Neuronal stem cell (in vitro differentiated cells): Measurements from ENCODE around the gene PSMD2.
A peak's percentile ranks its signal among the peaks of the same experiment; 100 is the strongest.

Source experiments
- DNase-seq: peaks from one replicate; pipeline ENCODE4 v3.0.0-alpha.2; 2013; ENCODE audit warnings: low spot score
- H2AFZ ChIP-seq: one replicate; pipeline ENCODE4 v1.6.1; 2013; ENCODE audit warnings: mild to moderate bottlenecking, low read length, inconsistent platforms
- H2AK5ac ChIP-seq: 2 replicates; pipeline ENCODE4 v1.6.1; 2013; ENCODE audit warnings: low read depth, mild to moderate bottlenecking, inconsistent platforms, low read length, moderate library complexity, mixed read lengths
- H2BK120ac ChIP-seq: 2 replicates; pipeline ENCODE4 v1.6.1; 2013; ENCODE audit warnings: low read depth, mild to moderate bottlenecking, inconsistent platforms, low read length, moderate library complexity, mixed read lengths
- H2BK12ac ChIP-seq: one replicate; pipeline ENCODE4 v1.6.1; 2013; ENCODE audit warnings: low read length, inconsistent platforms
- H2BK15ac ChIP-seq: 2 replicates; pipeline ENCODE4 v1.6.1; 2013; ENCODE audit warnings: mild to moderate bottlenecking, low read length, inconsistent platforms, mixed read lengths
- H2BK5ac ChIP-seq: one replicate; pipeline ENCODE4 v1.6.1; 2013; ENCODE audit warnings: inconsistent platforms, mild to moderate bottlenecking, low read length, moderate library complexity
- H3K14ac ChIP-seq: one replicate; pipeline ENCODE4 v1.6.1; 2013; ENCODE audit warnings: low read length, inconsistent platforms
- H3K18ac ChIP-seq: 2 replicates; pipeline ENCODE4 v1.6.1; 2013; ENCODE audit warnings: low read length, inconsistent platforms
- H3K23ac ChIP-seq: 2 replicates; pipeline ENCODE4 v1.6.1; 2013; ENCODE audit warnings: low read depth, mild to moderate bottlenecking, mixed read lengths, low read length, inconsistent platforms; ENCODE audit not compliant: poor library complexity
- H3K27ac ChIP-seq: replicated peaks from 3 replicates; pipeline ENCODE4 v1.5.1; 2013; ENCODE audit warnings: low read length, inconsistent platforms
- H3K27me3 ChIP-seq, 3 experiments: 2 replicates each; pipeline ENCODE4 v1.6.1; 2013; ENCODE audit warnings: low read length in 3 of 3, mild to moderate bottlenecking in 2 of 3, inconsistent platforms in 1 of 3, low read depth in 1 of 3, mixed read lengths in 1 of 3, moderate library complexity in 1 of 3; ENCODE audit not compliant: control insufficient read depth in 3 of 3, insufficient read depth in 3 of 3
- H3K36me3 ChIP-seq, 2 donors: replicated peaks in 1 of 2; 2 replicates each; pipeline ENCODE4 v1.6.1; 2013; ENCODE audit warnings: low read length in 2 of 2; ENCODE audit not compliant: control insufficient read depth in 2 of 2, insufficient read depth in 2 of 2
- H3K4ac ChIP-seq: 2 replicates; pipeline ENCODE4 v1.6.1; 2013; ENCODE audit warnings: inconsistent platforms, mild to moderate bottlenecking, low read length, moderate library complexity
- H3K4me1 ChIP-seq, 2 donors: 1 replicate in 1 of 2; 2 replicates in 1 of 2; pipeline ENCODE4 v1.6.1; 2013; ENCODE audit warnings: low read length in 2 of 2, low read depth in 1 of 2; ENCODE audit not compliant: control insufficient read depth in 2 of 2, insufficient read depth in 1 of 2
- H3K4me2 ChIP-seq: one replicate; pipeline ENCODE4 v1.6.1; 2013; ENCODE audit warnings: mild to moderate bottlenecking, low read length, inconsistent platforms; ENCODE audit not compliant: insufficient read depth, poor library complexity, severe bottlenecking
- H3K4me3 ChIP-seq, 2 donors: 2 replicates each; pipeline ENCODE4 v1.5.1; 2013; ENCODE audit warnings: low read length in 2 of 2, mild to moderate bottlenecking in 2 of 2, inconsistent platforms in 1 of 2, moderate library complexity in 1 of 2
- H3K79me1 ChIP-seq: one replicate; pipeline ENCODE4 v1.6.1; 2013; ENCODE audit warnings: low read depth, mild to moderate bottlenecking, inconsistent platforms, low read length, moderate library complexity
- H3K9ac ChIP-seq: one replicate; pipeline ENCODE4 v1.6.1; 2013; ENCODE audit warnings: mild to moderate bottlenecking, low read depth, low read length, inconsistent platforms; ENCODE audit not compliant: poor library complexity
- H3K9me3 ChIP-seq, 2 donors: replicated peaks in 1 of 2; 2 replicates each; pipeline versions ENCODE3 to v1.6.1; 2013; ENCODE audit warnings: low read length in 2 of 2, mild to moderate bottlenecking in 2 of 2, inconsistent platforms in 1 of 2, low read depth in 1 of 2, mixed read lengths in 1 of 2, moderate library complexity in 1 of 2; ENCODE audit not compliant: control insufficient read depth in 2 of 2, insufficient read depth in 1 of 2
- H4K8ac ChIP-seq: one replicate; pipeline ENCODE4 v1.6.1; 2013; ENCODE audit warnings: low read depth, mild to moderate bottlenecking, inconsistent platforms, low read length, moderate library complexity
- H4K91ac ChIP-seq: one replicate; pipeline ENCODE4 v1.6.1; 2013; ENCODE audit warnings: low read length, low read depth, mild to moderate bottlenecking, inconsistent platforms; ENCODE audit not compliant: poor library complexity
- WGBS, 2 donors: extraction: QIAGEN DNeasy Blood & Tissue Kit; methylation state at CpG; one replicate each; pipeline ENCODE4 v1.1.7; 2013; ENCODE audit warnings: missing lambda C conversion rate in 2 of 2, mixed read lengths in 1 of 2; ENCODE audit not compliant: insufficient read length in 2 of 2, insufficient replicate concordance in 1 of 2; ENCODE audit errors: extremely low coverage in 2 of 2; 5-methylcytosine and 5-hydroxymethylcytosine counted together

PSMD2 gene

DNA sequence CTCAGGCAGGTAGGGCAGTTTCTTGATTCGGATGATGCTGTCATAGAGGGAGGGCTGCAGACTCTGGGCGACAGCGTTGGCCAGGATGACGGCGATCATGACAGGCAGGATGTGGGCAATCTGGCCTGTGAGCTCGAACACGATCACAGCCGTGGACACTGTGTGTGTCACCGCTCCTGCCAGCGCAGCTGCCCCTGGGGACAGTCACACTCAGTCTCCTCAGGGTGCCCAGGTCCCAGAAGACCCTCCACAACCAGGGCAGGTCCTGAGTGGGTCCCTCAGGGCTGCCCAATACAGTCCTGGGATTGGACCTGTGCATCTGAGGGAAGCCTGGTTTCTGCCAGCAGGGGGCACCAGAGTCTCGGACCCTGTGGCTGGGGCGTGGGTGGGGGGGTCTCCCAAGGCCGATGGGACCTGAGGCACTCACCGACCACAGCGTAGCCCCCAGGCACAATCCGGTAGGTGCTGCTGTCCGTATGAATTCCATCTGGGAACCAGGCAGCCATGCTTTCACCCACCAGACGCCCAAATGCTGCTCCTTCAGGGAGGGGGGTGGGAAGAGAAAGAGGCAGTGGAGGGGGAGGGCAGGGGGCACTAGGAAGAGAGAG is 55.2 kb downstream of the PSMD2 start:
- peak overlapping the region; percentile 89 for H3K23ac ChIP-seq
- H2BK15ac ChIP-seq: peak overlapping the region; percentile 73
- no peak overlapping the region for H4K8ac ChIP-seq
- no peak overlapping the region for H3K14ac ChIP-seq
- H2AK5ac ChIP-seq: peak overlapping the region; percentile 86
- H3K36me3 ChIP-seq: peaks cover 72 to 92% of the 10 kb centered on the region in 2 donors
- no peak overlapping the region for H2BK12ac ChIP-seq
- H2BK5ac ChIP-seq: peak overlapping the region; percentile 16
- no peak overlapping the region for H2AFZ ChIP-seq
- H3K4ac ChIP-seq: no peak overlapping the region
- H2BK120ac ChIP-seq: no peak overlapping the region
- no peak overlapping the region for H3K4me3 ChIP-seq
- no peak overlapping the region for H4K91ac ChIP-seq
- peaks cover 10% of the 10 kb centered on the region for H3K79me1 ChIP-seq
- no CpG with 5 or more reads among the region's 18 CpGs for WGBS, 2 donors
- no peaks in the 10 kb centered on the region for H3K27me3 ChIP-seq
- H3K9ac ChIP-seq: peak overlapping the region; percentile 63
- H3K18ac ChIP-seq: peak overlapping the region; percentile 85
- H3K27ac ChIP-seq: no peak overlapping the region
- H3K4me2 ChIP-seq: no peak overlapping the region
- no peak for DNase-seq
- H3K4me1 ChIP-seq: peaks cover 6 to 15% of the 10 kb centered on the region in 2 donors
- H3K9me3 ChIP-seq: no peaks in the 10 kb centered on the region

DNA sequence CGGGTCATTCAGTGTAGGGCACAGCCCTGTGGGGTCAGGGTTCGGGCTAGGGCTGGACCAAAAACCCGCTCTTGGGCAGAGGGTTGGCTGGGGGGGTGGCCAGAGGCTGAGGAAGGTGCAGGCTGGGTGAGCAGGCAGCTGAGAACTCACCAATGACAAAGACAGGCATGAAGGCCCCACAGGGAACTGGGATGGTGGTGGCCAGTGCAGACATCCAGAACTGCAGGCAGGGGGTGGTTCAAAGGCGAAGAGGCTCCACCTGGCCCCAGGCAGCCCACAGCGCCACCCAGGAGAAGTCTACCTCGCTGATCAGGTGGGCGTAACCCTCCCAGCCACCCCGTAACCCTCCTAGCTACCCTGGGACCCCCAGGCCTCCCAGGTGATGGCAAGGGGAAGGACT is 55.7 kb downstream of the PSMD2 start:
- Histone ChIP-seq H3K14ac (no peak overlapping the region), H3K27me3 (no peaks in the 10 kb centered on the region), H3K36me3 (peaks cover 72 to 88% of the 10 kb centered on the region in 2 donors), H3K9me3 (no peaks in the 10 kb centered on the region), H3K4me1 (peaks cover 8 to 20% of the 10 kb centered on the region in 2 donors), H3K4ac (no peak overlapping the region), H2AK5ac (peak overlapping the region; percentile 11), H3K4me2 (no peak overlapping the region), H2BK12ac (no peak overlapping the region), H2BK120ac (no peak overlapping the region), H3K4me3 (no peak overlapping the region), H2BK5ac (peak overlapping the region; percentile 16), H3K27ac (no peak overlapping the region), H4K8ac (no peak overlapping the region), H4K91ac (no peak overlapping the region), H3K23ac (no peak overlapping the region), H2BK15ac (peak overlapping the region; percentile 31), H3K18ac (peak overlapping the region; percentile 81), H3K9ac (peak overlapping the region; percentile 54), H3K79me1 (peaks cover 10% of the 10 kb centered on the region), H2AFZ (no peak overlapping the region)
- no CpG with 5 or more reads among the region's 8 CpGs for WGBS, 2 donors
- DNase-seq: no peak

- Histone ChIP-seq H3K18ac (peak overlapping the region; percentile 67), H3K9me3 (no peaks in the 10 kb centered on the region), H4K8ac (no peak overlapping the region), H3K14ac (no peak overlapping the region), H3K4me3 (no peak overlapping the region), H3K4me2 (no peak overlapping the region), H3K4ac (no peak overlapping the region), H3K36me3 (peaks cover 72 to 82% of the 10 kb centered on the region in 2 donors), H4K91ac (no peak overlapping the region), H2BK12ac (no peak overlapping the region), H3K79me1 (peaks cover 14% of the 10 kb centered on the region), H2AFZ (no peak overlapping the region), H3K4me1 (peaks cover 13 to 25% of the 10 kb centered on the region in 2 donors), H3K27ac (no peak overlapping the region), H3K9ac (peak overlapping the region; percentile 54), H2BK5ac (peak overlapping the region; percentile 16), H3K23ac (no peak overlapping the region), H3K27me3 (no peaks in the 10 kb centered on the region), H2BK120ac (peak overlapping the region; percentile 0), H2AK5ac (no peak overlapping the region), H2BK15ac (no peak overlapping the region)
- no peak for DNase-seq
- no CpG with 5 or more reads among the region's 18 CpGs for WGBS, 2 donors
Measured at GRCh38 chr3:184355261-184356040, 56.4 kb downstream of the PSMD2 start.
